HG03045 (cell line): ENCODE results near the gene ANKRD66.
"Not testable (repeated sequence)": the region's sequence is repeated elsewhere in the genome, so short reads cannot be mapped to it uniquely, and the experiment has no call there.

ENCODE experiments used
- ATAC-seq: cut with Tn5 transposase; IDR thresholded peaks from one replicate; pipeline ENCODE4 v1.9.1; 2021; ENCODE audit warnings: mild to moderate bottlenecking, moderate library complexity; ENCODE audit not compliant: unreplicated experiment

Gene ANKRD66

DNA sequence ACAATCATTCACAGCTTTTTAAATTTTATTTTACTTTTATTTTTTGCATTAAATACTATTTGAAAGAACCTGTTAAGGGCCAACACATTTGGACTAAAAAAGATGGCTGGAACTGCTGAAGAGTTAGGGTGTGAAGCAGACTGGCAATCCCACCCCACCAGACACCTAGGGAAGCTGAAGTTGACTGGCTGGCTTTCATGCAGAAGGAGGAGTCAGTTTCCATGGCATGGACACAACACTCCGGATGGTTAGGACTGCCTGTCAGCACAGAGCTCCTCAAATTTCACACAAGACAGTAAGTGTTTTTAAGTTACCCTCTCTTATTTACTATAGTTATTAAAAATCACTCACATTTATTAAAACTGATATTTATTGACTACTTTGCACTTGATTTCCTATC lies at the start of gene ANKRD66:
Gene ANKRD66, plus strand, starts transcription at position 238 of the 400 bp plus-strand sequence. CDS start 5,016 bp downstream, outside the sequence.
- no peak for ATAC-seq

DNA sequence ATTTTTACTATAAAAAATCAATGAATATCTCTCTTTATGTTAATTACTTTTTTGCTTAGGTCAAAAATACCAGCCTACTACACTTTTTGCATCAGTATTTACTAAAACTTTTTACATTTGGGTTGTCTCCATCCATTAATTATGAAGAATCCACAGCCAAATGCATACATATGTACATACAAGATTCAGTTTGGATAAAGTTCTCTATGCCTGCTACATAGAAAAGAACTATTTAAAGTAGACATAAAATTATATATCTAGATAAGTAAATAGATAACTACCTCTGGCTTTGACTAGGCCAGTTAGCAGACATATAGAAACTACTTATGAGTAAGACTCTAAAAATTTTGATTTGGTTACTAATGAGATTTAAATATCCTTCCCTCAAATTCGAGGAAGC lies 46.8 kb upstream of the ANKRD66 start:
- ATAC-seq = no peak

DNA sequence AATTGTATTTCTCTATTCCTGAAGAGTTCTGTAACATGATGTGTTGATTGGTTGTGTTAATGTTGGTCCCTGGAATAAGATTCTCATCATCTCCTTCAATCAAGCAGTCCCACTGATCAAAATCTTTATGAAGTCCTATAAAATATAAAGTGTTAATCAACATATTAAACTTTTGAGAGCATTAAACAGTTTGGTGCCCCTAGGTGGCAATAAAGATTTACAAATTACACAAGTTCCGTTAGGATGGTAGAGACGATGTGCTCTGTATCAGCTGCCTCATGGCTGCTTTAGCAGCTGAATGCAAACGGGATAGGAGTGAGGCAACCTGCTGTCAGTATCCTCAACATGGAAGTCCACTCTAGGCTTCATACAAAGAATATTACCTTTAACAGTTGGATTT lies 42.2 kb upstream of the ANKRD66 start:
- ATAC-seq = no peak

DNA sequence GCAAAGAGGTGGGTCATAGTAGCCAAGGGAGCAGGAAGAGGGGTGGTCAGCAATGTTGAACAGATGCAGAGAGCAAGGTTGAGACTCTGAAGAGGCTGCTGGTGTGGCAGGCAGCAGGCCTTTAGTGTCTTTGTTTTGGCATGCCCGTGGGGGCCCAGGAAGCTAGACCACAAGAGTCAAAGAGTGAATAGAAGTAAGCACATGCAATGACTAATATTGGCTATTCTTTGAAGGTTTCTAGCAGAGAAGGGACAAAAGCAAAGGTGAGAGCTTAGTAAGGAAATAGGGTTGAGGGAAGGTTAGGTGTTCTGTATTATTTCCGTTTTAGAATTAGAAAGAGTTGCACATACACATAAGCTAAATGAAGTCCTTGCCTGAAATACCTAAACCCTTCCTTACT lies 40.3 kb upstream of the ANKRD66 start:
- ATAC-seq = no peak

- ATAC-seq = no peak
Observed at GRCh38 chr6:46711491-46711890, 35.2 kb upstream of the ANKRD66 start.

GRCh38 chr6:46715141-46715540 lies 31.6 kb upstream of the ANKRD66 start:
- no peak for ATAC-seq

DNA sequence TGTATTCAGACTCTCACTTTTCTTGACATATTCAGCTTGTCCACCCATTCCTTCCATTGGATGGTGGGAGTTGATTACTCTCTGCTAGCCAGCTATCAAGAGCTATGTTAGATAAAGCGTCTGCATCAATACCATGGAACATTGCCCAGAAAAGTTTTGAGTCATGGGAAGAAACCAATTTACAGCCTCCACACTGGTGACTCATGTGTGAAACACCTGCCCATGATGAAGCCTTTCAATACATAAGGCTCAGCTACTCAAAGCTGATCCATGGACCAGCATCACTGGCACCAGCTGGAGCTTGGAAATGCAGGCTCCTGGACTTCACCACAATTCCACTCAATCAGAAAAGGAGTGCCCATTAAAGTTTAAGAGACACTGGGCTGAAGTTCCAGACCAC lies 27.6 kb upstream of the ANKRD66 start:
- no peak for ATAC-seq

GRCh38 chr6:46720401-46720800 lies 26.3 kb upstream of the ANKRD66 start:
- no peak for ATAC-seq

GRCh38 chr6:46729787-46730326 lies 16.9 kb upstream of the ANKRD66 start:
- ATAC-seq = no peak

- no peak for ATAC-seq
Observed at GRCh38 chr6:46730921-46731461, 15.7 kb upstream of the ANKRD66 start.

GRCh38 chr6:46733341-46733801 lies 13.4 kb upstream of the ANKRD66 start:
- ATAC-seq = no peak

- no peak for ATAC-seq
Observed at GRCh38 chr6:46734867-46735719, 11.6 kb upstream of the ANKRD66 start, which contains the start of gene PLA2G7. Gene PLA2G7 (minus strand): TSS chr6:46735375. CDS start chr6:46722891, 12,484 bp downstream.

DNA sequence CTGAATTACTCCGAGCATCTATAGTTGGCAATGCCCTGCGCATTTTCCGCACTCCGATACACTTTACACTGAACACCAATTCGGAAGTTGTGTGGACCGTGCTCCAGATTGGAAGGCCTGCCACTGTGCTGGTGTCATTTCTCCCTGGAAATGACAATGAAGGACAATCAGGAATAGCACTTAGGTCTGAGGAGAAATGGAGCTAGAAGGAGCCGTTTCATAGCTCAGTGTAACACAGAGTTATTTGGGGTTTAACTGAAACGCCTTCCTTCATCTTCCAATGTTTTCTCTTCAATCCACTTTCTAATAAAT lies 11.1 kb upstream of the ANKRD66 start:
- no peak for ATAC-seq

GRCh38 chr6:46736906-46737305 lies 9.8 kb upstream of the ANKRD66 start:
- ATAC-seq = no peak

DNA sequence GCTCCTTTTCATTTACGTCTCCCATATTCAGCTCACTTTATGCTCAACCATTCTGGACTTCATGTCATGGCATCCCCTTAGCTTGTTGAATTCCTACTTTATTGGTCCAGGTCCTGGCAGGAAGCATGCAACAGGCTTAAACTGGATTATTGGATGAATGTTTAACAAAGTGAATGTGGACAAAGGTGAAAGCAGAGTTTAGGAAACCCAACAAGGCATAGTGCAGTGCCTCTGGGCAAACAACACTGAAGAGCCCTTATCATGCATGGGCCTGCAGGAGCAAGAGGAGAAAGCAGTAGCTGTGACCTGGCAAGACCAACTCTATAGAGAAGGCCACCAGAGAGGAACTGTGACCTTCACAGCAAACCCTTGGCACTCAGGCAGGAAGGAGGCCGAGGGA lies 5.3 kb upstream of the ANKRD66 start:
- no peak for ATAC-seq

- ATAC-seq = no peak
Observed at GRCh38 chr6:46741910-46742309, 4.8 kb upstream of the ANKRD66 start.

DNA sequence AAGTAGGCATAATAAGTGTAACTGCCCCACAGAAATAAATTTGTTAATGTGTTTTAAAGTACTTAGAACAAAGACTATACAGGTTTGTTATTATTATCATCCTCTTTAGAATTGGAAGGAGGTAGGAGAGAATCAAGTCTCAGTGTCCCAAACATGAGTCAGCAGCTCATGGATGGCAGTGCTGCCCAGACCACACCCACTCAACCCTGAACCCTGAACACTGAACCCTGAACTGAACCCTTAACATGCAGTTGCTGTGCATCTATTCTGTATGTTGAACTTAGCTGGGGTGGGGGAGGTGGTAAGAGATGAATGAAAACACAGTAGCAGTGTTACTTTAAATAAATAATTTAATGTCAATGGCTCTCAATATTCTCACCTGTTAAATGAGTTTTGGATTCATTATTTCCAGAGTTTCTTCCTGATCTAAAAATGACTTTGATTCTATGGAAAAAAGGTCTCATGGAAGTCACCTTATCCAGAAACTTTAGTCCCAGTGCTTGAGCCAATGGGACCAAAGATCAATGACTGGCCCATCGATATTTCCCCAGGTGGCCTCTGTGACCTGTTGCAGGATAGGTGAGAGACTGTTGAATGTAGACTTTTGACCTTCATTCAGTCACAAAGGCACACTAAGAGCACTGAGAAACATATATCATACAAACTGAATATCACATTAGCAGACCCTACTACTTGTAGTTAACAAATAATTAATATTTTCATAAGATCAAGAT lies 3.1 kb upstream of the ANKRD66 start:
- no peak for ATAC-seq

GRCh38 chr6:46744159-46744725 lies 2.5 kb upstream of the ANKRD66 start:
- not testable (repeated sequence) for ATAC-seq

- no peak for ATAC-seq
Observed at GRCh38 chr6:46745973-46746372, 760 bp upstream of the ANKRD66 start.

DNA sequence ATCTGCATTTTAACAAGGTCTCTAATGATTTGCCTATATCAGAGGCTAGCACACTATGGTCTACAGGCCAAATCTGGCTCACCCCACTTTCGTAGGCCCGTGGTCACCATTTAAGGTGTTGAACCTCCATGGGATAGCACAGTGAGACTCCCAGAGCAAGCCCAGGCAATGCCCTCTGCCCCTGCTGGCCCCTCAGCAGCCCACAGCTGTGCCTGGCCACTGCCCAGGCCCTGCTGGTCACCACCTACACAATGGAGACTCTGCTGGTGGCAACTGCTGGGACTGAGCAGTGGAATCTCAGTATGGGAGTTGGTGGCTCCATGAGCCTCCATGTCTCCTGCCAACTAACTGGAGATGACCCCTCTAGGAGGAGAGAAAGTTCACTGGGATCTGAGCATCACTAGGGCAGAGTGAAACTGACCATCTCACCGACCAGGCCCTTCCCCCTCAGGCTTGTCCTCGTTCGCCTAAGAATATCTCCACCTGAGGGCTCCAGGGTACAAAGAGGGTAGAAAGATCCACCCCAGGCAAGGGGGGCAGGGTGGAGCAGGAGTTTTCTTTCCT lies 2.3 kb downstream of the ANKRD66 start:
- ATAC-seq = no peak

GRCh38 chr6:46749731-46750130 lies 3.0 kb downstream of the ANKRD66 start:
- no peak for ATAC-seq
